K562 treated with DMSO at 1 percent for 48 hours (cell line): Measurements from ENCODE around the gene SPEN. TPM values are rescaled to one million over a fixed set of nuclear protein-coding genes. Genes with fewer than 3 reads are reported as not detected.

Source experiments
- total RNA-seq: library from RNA; unstranded; fragments of 300-600 nt; gene quantifications from 2 replicates; pipeline ENCODE4 v1.2.3, GENCODE V29; 2022; ENCODE audit warnings: low replicate concordance; ENCODE audit errors: extremely low read depth

SPEN gene, protein sequence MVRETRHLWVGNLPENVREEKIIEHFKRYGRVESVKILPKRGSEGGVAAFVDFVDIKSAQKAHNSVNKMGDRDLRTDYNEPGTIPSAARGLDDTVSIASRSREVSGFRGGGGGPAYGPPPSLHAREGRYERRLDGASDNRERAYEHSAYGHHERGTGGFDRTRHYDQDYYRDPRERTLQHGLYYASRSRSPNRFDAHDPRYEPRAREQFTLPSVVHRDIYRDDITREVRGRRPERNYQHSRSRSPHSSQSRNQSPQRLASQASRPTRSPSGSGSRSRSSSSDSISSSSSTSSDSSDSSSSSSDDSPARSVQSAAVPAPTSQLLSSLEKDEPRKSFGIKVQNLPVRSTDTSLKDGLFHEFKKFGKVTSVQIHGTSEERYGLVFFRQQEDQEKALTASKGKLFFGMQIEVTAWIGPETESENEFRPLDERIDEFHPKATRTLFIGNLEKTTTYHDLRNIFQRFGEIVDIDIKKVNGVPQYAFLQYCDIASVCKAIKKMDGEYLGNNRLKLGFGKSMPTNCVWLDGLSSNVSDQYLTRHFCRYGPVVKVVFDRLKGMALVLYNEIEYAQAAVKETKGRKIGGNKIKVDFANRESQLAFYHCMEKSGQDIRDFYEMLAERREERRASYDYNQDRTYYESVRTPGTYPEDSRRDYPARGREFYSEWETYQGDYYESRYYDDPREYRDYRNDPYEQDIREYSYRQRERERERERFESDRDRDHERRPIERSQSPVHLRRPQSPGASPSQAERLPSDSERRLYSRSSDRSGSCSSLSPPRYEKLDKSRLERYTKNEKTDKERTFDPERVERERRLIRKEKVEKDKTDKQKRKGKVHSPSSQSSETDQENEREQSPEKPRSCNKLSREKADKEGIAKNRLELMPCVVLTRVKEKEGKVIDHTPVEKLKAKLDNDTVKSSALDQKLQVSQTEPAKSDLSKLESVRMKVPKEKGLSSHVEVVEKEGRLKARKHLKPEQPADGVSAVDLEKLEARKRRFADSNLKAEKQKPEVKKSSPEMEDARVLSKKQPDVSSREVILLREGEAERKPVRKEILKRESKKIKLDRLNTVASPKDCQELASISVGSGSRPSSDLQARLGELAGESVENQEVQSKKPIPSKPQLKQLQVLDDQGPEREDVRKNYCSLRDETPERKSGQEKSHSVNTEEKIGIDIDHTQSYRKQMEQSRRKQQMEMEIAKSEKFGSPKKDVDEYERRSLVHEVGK (N-terminal part only)
- total RNA-seq = not detected in 2 replicates

DNA sequence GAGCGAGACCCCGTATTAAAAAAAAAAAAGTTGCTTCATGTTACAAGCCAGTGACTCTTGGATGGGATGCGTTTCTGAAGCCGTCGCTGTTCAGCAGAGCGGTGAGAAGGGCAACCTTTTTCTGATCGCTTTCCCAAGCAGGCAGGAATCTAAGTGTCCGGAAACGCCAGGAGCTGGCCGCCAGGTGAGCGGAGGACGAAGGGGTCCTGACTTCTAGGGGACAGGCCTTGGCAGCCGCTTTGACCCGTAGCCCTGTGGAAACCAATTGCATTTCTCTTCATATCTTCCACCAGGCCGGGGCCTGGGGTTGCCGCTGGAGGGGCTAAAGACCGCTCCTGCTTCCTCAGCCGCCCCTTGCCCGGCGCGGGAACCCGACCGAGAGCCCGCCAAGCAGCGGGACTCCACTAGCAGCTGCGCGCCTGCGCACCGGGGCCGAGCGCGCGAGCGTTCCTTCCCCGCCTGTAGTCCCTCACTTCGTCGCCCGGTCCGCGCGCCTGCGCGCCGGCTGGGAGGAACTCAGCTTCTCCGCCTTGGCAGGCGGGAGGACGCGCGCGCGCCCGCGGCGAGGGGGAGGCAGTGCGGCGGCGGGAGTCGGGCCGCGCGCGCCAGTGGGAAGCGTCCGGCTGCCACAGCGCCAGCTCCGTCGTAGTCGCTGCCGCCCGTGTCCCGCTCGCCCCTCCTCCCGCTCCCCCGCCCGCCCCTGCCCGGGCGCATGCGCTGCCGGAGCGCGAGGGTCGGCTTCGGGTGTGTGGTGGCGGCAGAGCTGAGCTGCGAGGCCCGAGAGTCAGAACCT is at the start of gene SPEN:
Gene SPEN, plus strand, starts transcription at position 608 of the 793 bp plus-strand sequence. CDS start 361 bp downstream, outside the sequence.

DNA sequence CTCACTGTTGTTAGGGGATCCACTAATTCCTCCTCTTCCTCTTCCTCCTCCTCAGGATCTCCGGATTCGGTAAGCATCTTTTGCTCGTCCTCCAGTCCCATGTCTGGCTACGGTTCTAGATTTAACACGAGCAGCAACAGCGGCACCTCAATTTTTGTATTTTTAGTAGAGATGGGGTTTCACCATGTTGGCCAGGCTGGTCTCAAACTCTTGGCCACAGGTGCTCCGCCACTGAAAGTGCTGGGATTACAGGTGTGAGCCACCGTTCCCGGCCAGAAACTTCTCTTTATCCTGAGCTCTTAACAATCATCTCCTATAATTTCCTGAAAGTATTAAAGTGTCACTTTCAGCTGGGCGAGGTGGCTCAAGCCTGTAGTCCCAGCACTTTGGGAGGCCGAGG is 40.0 kb upstream of the SPEN start, which contains the start of gene UQCRHL:
Gene UQCRHL, minus strand, starts transcription at position 101 of the 400 bp plus-strand sequence. Its CDS starts 0 bp downstream, at position 101.

DNA sequence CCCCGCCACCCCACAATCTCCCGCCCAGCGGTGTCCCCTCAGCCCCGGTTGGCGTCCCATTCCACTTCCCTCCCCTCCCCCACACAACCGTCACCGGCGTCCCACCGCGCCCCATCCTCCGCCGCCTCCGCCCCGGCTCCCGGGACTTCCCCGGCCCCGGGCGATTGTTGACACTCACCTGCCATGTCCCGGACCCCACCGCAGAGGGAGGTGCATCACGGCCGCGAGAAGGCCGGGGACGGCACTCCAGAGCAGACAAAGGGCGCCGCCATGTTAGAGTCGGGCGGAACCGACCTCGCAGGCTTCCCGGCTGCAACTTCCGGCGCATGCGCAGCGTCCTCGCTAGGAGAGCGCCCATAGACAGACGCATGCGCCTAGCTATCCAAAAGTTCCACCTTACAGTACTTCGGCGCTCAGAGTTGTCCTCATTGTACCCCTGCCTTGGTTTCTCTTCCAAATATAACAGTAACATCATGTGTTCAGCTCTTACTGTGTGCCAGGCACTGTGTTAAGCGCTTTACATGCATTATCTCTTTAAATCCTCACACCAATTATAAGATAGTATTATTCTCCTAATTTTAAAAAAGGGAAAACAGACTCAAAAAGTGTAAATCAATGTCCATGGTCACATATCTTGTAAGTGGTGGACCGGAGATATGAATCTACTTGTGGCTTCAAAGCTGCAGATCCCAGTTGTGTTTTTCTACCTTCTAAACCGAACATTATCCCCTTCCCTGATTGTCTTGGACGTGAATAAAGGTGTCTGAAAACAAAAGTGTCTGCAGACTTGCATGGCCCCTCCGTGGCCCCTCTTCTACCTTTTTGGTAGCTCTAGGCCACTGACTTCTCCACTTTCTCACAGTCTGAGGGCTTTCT is 128.5 kb downstream of the SPEN start, which contains the start of gene ZBTB17:
Gene ZBTB17, minus strand, starts transcription at position 297 of the 876 bp plus-strand sequence. CDS start 27,606 bp downstream, outside the sequence.

Other genes with a start within 250 kb of the SPEN start
- gene DDI2, start 230.2 kb upstream of the SPEN start, total RNA-seq = not detected in 2 replicates
- gene PLEKHM2, start 163.4 kb upstream of the SPEN start, total RNA-seq = 174 TPM in 1 of 2 replicates, not detected in the other
- gene SLC25A34, start 111.4 kb upstream of the SPEN start, total RNA-seq = not detected in 2 replicates
- gene TMEM82, start 105.2 kb upstream of the SPEN start, total RNA-seq = not detected in 2 replicates
- gene FBLIM1, start 88.9 kb upstream of the SPEN start, total RNA-seq = not detected in 2 replicates
- not detected in 2 replicates for gene UQCRHL, start 40.1 kb upstream of the SPEN start, total RNA-seq
- gene ZBTB17, start 128.4 kb downstream of the SPEN start, total RNA-seq = not detected in 2 replicates
- not detected in 2 replicates for gene SRARP, start 156.5 kb downstream of the SPEN start, total RNA-seq
- gene HSPB7, start 170.3 kb downstream of the SPEN start, total RNA-seq = not detected in 2 replicates
- gene CLCNKA, start 174.3 kb downstream of the SPEN start, total RNA-seq = not detected in 2 replicates
- not detected in 2 replicates for gene CLCNKB, start 196.1 kb downstream of the SPEN start, total RNA-seq
- not detected in 2 replicates for gene FAM131C, start 225.9 kb downstream of the SPEN start, total RNA-seq